A549 (cell line): ENCODE results near the gene MAPK8IP3.

ENCODE experiments used
- CEBPB ChIP-seq, 2 experiments: fragments of >200 bp in 1 of 2; sonication (Bioruptor Twin) in 1 of 2; formaldehyde crosslinking in 1 of 2; IDR thresholded peaks; 2 replicates each; pipeline ENCODE4 v1.6.1; 2012 to 2016
- CHD2 ChIP-seq: fragments of 150-350 bp; IDR thresholded peaks from 2 replicates; pipeline ENCODE4 v1.6.1; 2014; ENCODE audit warnings: low read length; ENCODE audit not compliant: partially characterized antibody
- CTCF ChIP-seq: fragments of >200 bp; sonication (Bioruptor Twin); formaldehyde crosslinking; IDR thresholded peaks from 3 replicates; pipeline ENCODE4 v1.5.1; 2016
- EP300 ChIP-seq, 2 experiments: fragments of >200 bp; sonication (Bioruptor Twin); formaldehyde crosslinking; IDR thresholded peaks; 2 replicates in 1 of 2; 3 replicates in 1 of 2; pipeline ENCODE4 v1.6.1; 2016 to 2017
- HDAC2 ChIP-seq: fragments of 200-600 bp; sonication (generic); IDR thresholded peaks from 2 replicates; pipeline ENCODE4 v1.6.1; 2016
- MAX ChIP-seq: IDR thresholded peaks from 2 replicates; pipeline ENCODE4 v1.6.1; 2012
- MAZ ChIP-seq: fragments of 150-350 bp; IDR thresholded peaks from 2 replicates; pipeline ENCODE4 v1.6.1; 2014; ENCODE audit warnings: antibody characterized with exemption, low read depth, low read length, borderline replicate concordance
- MYC ChIP-seq: IDR thresholded peaks from 2 replicates; pipeline ENCODE4 v1.6.1; 2012; ENCODE audit warnings: mild to moderate bottlenecking, inconsistent platforms, low read length, improper control_type of control experiment, borderline replicate concordance
- RCOR1 ChIP-seq: fragments of 150-350 bp; IDR thresholded peaks from 2 replicates; pipeline ENCODE4 v1.6.1; 2014; ENCODE audit warnings: antibody characterized with exemption, low read length, low read depth
- REST ChIP-seq: fragments of 200-600 bp; sonication (generic); IDR thresholded peaks from 2 replicates; pipeline ENCODE4 v1.6.1; 2016; ENCODE audit warnings: antibody characterized with exemption, mild to moderate bottlenecking, moderate library complexity
- RNF2 ChIP-seq: fragments of 200-600 bp; sonication (generic); IDR thresholded peaks from 2 replicates; pipeline ENCODE4 v1.6.1; 2016; ENCODE audit warnings: low read depth, mild to moderate bottlenecking, antibody characterized with exemption, moderate library complexity, borderline replicate concordance
- ZFP36 ChIP-seq: fragments of 450-650 bp; IDR thresholded peaks from 2 replicates; pipeline ENCODE4 v1.6.1; 2014; ENCODE audit warnings: borderline replicate concordance; ENCODE audit not compliant: partially characterized antibody

GRCh38 chr16:1705688-1706385, at the start of gene MAPK8IP3:
- TF ChIP-seq MYC (no peak; the same call in 1 of the 2 replicates), REST (no peak), HDAC2 (no peak), RCOR1 (no peak), MAZ (no peak), CTCF (peak; percentile 93), CHD2 (no peak), EP300 (IDR thresholded peaks at IDR 0.05) (no peak), ZFP36 (no peak), MAX (peak; percentile 69), CEBPB (IDR thresholded peaks at IDR 0.05) (no peak), RNF2 (no peak)
